H9 (cell line): ENCODE data around the gene DLX5. TPM values are rescaled to one million over a fixed set of nuclear protein-coding genes. Genes with fewer than 3 reads are reported as not detected.

ENCODE experiments used
- DNase-seq: peaks from one replicate; pipeline ENCODE4 v3.0.0-alpha.2; 2017
- H2AFZ ChIP-seq: one replicate; pipeline ENCODE4 v1.6.1; 2013; ENCODE audit warnings: mild to moderate bottlenecking, low read length, control low read depth, moderate library complexity
- H2AK5ac ChIP-seq: 2 replicates; pipeline ENCODE4 v1.6.1; 2013; ENCODE audit warnings: low read length, control low read depth, mixed read lengths; ENCODE audit not compliant: insufficient read length
- H2BK120ac ChIP-seq: one replicate; pipeline ENCODE4 v1.6.1; 2013; ENCODE audit warnings: low read depth, mild to moderate bottlenecking, low read length, control low read depth, inconsistent platforms; ENCODE audit not compliant: poor library complexity, severe bottlenecking
- H2BK12ac ChIP-seq: 2 replicates; pipeline ENCODE4 v1.6.1; 2013; ENCODE audit warnings: low read length, control low read depth, mixed read lengths, low read depth; ENCODE audit not compliant: insufficient read length
- H2BK15ac ChIP-seq: 2 replicates; pipeline ENCODE4 v1.6.1; 2013; ENCODE audit warnings: low read depth, low read length, control low read depth
- H2BK20ac ChIP-seq: one replicate; pipeline ENCODE4 v1.6.1; 2013; ENCODE audit warnings: low read depth, mild to moderate bottlenecking, low read length, control low read depth, inconsistent platforms; ENCODE audit not compliant: poor library complexity, severe bottlenecking
- H2BK5ac ChIP-seq: 2 replicates; pipeline ENCODE4 v1.6.1; 2013; ENCODE audit warnings: low read length, control low read depth, mixed read lengths; ENCODE audit not compliant: insufficient read length
- H3K14ac ChIP-seq: 2 replicates; pipeline ENCODE4 v1.6.1; 2013; ENCODE audit warnings: low read length, control low read depth; ENCODE audit not compliant: insufficient read depth
- H3K18ac ChIP-seq: 2 replicates; pipeline ENCODE4 v1.6.1; 2013; ENCODE audit warnings: low read depth, mild to moderate bottlenecking, mixed read lengths, low read length, control low read depth; ENCODE audit not compliant: insufficient read length
- H3K23ac ChIP-seq: 2 replicates; pipeline ENCODE4 v1.6.1; 2013; ENCODE audit warnings: low read length, control low read depth, mixed read lengths, low read depth; ENCODE audit not compliant: insufficient read length
- H3K23me2 ChIP-seq: 2 replicates; pipeline ENCODE4 v1.6.1; 2013; ENCODE audit warnings: low read depth, mild to moderate bottlenecking, mixed read lengths, low read length, control low read depth; ENCODE audit not compliant: insufficient read length, poor library complexity, severe bottlenecking
- H3K27ac ChIP-seq: 2 replicates; pipeline ENCODE4 v1.5.1; 2013; ENCODE audit warnings: low read length, control low read depth, mixed read lengths, low read depth; ENCODE audit not compliant: insufficient read length
- H3K27me3 ChIP-seq: 2 replicates; pipeline ENCODE4 v1.6.1; 2013; ENCODE audit warnings: low read length, control low read depth, inconsistent platforms; ENCODE audit not compliant: insufficient read depth
- H3K4ac ChIP-seq: 2 replicates; pipeline ENCODE4 v1.6.1; 2013; ENCODE audit warnings: low read depth, mild to moderate bottlenecking, control low read depth, inconsistent platforms, low read length, moderate library complexity
- H3K4me1 ChIP-seq: 2 replicates; pipeline ENCODE4 v1.6.1; 2013; ENCODE audit warnings: low read length, control low read depth, inconsistent platforms; ENCODE audit not compliant: insufficient read depth
- H3K4me2 ChIP-seq: 2 replicates; pipeline ENCODE4 v1.6.1; 2013; ENCODE audit warnings: low read length, control low read depth, mixed read lengths; ENCODE audit not compliant: insufficient read length, insufficient read depth
- H3K56ac ChIP-seq: 2 replicates; pipeline ENCODE4 v1.6.1; 2013; ENCODE audit warnings: low read depth, mild to moderate bottlenecking, mixed read lengths, low read length, control low read depth; ENCODE audit not compliant: insufficient read length
- H3K79me1 ChIP-seq: 2 replicates; pipeline ENCODE4 v1.6.1; 2013; ENCODE audit warnings: low read depth, mild to moderate bottlenecking, moderate library complexity, low read length, control low read depth, inconsistent platforms; ENCODE audit not compliant: insufficient read depth, poor library complexity, severe bottlenecking
- H3K79me2 ChIP-seq: 2 replicates; pipeline ENCODE4 v1.6.1; 2013; ENCODE audit warnings: low read length, control low read depth, inconsistent platforms; ENCODE audit not compliant: insufficient read depth
- H3K9ac ChIP-seq: 2 replicates; pipeline ENCODE4 v1.6.1; 2013; ENCODE audit warnings: low read length, control low read depth, mixed read lengths; ENCODE audit not compliant: insufficient read length; ENCODE audit errors: extremely low read depth
- H3K9me3 ChIP-seq: one replicate; pipeline ENCODE4 v1.6.1; 2013; ENCODE audit warnings: low read depth, low read length, inconsistent platforms; ENCODE audit not compliant: control insufficient read depth
- H3T11ph ChIP-seq: one replicate; pipeline ENCODE4 v1.6.1; 2013; ENCODE audit warnings: mild to moderate bottlenecking, low read length, control low read depth, inconsistent platforms
- H4K20me1 ChIP-seq: one replicate; pipeline ENCODE4 v1.6.1; 2013; ENCODE audit not compliant: control insufficient read depth, insufficient read length, insufficient read depth
- H4K5ac ChIP-seq: 2 replicates; pipeline ENCODE4 v1.6.1; 2013; ENCODE audit warnings: low read depth, mild to moderate bottlenecking, mixed read lengths, low read length, control low read depth; ENCODE audit not compliant: insufficient read length
- H4K8ac ChIP-seq: replicated peaks from 2 replicates; pipeline ENCODE4 v1.6.1; 2013; ENCODE audit warnings: low read length, control low read depth, mixed read lengths, low read depth; ENCODE audit not compliant: insufficient read length
- H4K91ac ChIP-seq: 2 replicates; pipeline ENCODE4 v1.6.1; 2013; ENCODE audit warnings: low read depth, mild to moderate bottlenecking, moderate library complexity, mixed read lengths, low read length, control low read depth; ENCODE audit not compliant: insufficient read length
- H3K27ac Mint-ChIP-seq, 3 experiments: 2 replicates in 2 of 3; 3 replicates in 1 of 3; pipeline ENCODE4 v1.8.0; 2020 to 2021; ENCODE audit warnings: mixed read lengths in 3 of 3, mild to moderate bottlenecking in 1 of 3, moderate library complexity in 1 of 3
- H3K27me3 Mint-ChIP-seq: 2 replicates; pipeline ENCODE4 v1.8.0; 2021; ENCODE audit warnings: low read depth, mild to moderate bottlenecking, moderate library complexity, mixed read lengths
- H3K36me3 Mint-ChIP-seq, 3 experiments: 2 replicates in 2 of 3; 3 replicates in 1 of 3; pipeline ENCODE4 v1.8.0; 2020 to 2021; ENCODE audit warnings: low read depth in 3 of 3, mixed read lengths in 3 of 3; ENCODE audit not compliant: insufficient read depth in 1 of 3
- H3K4me1 Mint-ChIP-seq, 2 experiments: 2 replicates each; pipeline ENCODE4 v1.8.0; 2020; ENCODE audit warnings: mixed read lengths in 2 of 2
- H3K4me3 Mint-ChIP-seq, 2 experiments: 2 replicates in 1 of 2; 3 replicates in 1 of 2; pipeline ENCODE4 v1.8.0; 2020 to 2021; ENCODE audit warnings: mild to moderate bottlenecking in 2 of 2, mixed read lengths in 2 of 2, moderate library complexity in 1 of 2
- H3K9me3 Mint-ChIP-seq, 2 experiments: 2 replicates in 1 of 2; 3 replicates in 1 of 2; pipeline ENCODE4 v1.8.0; 2020; ENCODE audit warnings: mild to moderate bottlenecking in 2 of 2, mixed read lengths in 2 of 2, moderate library complexity in 1 of 2
- CTCF ChIP-seq: fragments of 200-600 bp; sonication (generic); conservative IDR thresholded peaks from 3 replicates; pipeline ENCODE4 v1.8.0; 2021; ENCODE audit warnings: antibody characterized with exemption, mild to moderate bottlenecking
- WGBS: extraction: QIAGEN DNeasy Blood & Tissue Kit; methylation state at CpG from one replicate; pipeline ENCODE4 v1.1.7; 2013; ENCODE audit warnings: missing lambda C conversion rate, low lambda C conversion rate, mixed read lengths; ENCODE audit not compliant: insufficient read length; ENCODE audit errors: extremely low coverage; 5-methylcytosine and 5-hydroxymethylcytosine counted together
- total RNA-seq: library from RNA; stranded (reverse); gene quantifications from 2 replicates; pipeline ENCODE4 v1.2.1, GENCODE V29; 2021

The DLX5 gene
- total RNA-seq, 1 experiment from 2014 or later: 0.22 TPM

DNA sequence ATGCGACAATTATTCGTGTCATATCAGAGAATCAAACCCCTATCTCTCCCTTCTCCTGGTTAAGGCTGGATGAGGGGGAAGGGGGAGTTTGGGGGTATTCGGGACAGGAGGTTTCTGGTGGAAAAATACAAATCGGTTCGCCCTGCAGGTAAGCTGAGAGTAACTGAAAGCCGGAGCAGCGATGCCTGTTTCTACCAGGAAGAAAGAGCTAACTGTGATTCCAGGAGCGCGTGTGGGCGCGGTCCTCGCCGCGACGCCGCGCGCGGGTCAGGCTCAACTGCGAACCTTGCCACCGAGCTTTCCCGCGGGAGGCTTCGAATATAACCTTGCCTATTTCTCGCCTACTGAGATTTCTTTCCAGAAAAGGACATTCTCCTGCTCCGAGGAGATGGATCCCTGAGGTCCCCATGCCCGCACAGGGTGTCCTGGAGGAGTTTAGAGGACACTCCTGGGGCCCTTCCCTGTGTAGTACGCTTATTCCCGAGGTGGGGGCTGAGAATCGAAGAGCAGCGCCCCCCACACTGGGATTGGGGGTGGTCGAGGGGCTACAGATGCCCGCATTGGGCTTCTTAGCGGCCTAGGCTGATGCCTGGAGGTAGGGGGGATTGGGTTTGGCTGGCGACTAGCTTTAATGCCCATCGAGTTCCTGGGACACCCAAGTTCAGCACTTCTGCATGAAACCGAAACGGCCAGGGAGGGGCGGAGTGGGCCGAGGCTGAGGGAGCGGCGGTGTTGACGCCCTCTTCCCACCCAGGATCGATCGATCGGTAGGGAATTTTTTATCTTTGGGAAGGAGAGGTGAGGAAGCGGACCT lies 32.2 kb downstream of the DLX5 start:
- H3K4me3 Mint-ChIP-seq: peak overlapping the region; percentile 38 to 87; a peak in 4 of 5 replicates
- Histone ChIP-seq H3K23me2 (peaks cover 15% of the 10 kb centered on the region), H3K79me1 (no peaks in the 10 kb centered on the region), H3K9ac (no peak overlapping the region), H4K8ac (no peak overlapping the region), H3K23ac (no peak overlapping the region), H3T11ph (no peak overlapping the region), H3K4me1 (peaks cover 2% of the 10 kb centered on the region), H2BK20ac (no peak overlapping the region), H3K79me2 (no peaks in the 10 kb centered on the region), H2BK120ac (no peak overlapping the region), H4K20me1 (no peaks in the 10 kb centered on the region), H3K27me3 (peaks cover 82% of the 10 kb centered on the region), H3K4ac (no peak overlapping the region), H2AFZ (no peak overlapping the region), H4K91ac (no peak overlapping the region), H2BK12ac (no peak overlapping the region), H4K5ac (no peak overlapping the region), H3K56ac (no peak overlapping the region), H3K14ac (no peak overlapping the region), H2BK15ac (no peak overlapping the region), H2BK5ac (no peak overlapping the region), H3K18ac (no peak overlapping the region), H3K27ac (no peak overlapping the region), H3K9me3 (no peaks in the 10 kb centered on the region), H3K4me2 (peak overlapping the region; percentile 58), H2AK5ac (no peak overlapping the region)
- no peak overlapping the region for H3K27ac Mint-ChIP-seq
- peaks cover 0 to 12% of the 10 kb centered on the region in 2 experiments; a peak in 4 of 5 replicates for H3K9me3 Mint-ChIP-seq
- peak; percentile 43 for DNase-seq
- TF ChIP-seq CTCF: no peak
- H3K4me1 Mint-ChIP-seq: peaks cover 29 to 67% of the 10 kb centered on the region in 2 experiments
- WGBS: no CpG with 5 or more reads among the region's 47 CpGs
- H3K27me3 Mint-ChIP-seq: peaks cover 100% of the 10 kb centered on the region
- H3K36me3 Mint-ChIP-seq: no peaks in the 10 kb centered on the region
